Natural killer cell (primary cell): Measurements from ENCODE around the gene GPR180. TPM values are rescaled to one million over a fixed set of nuclear protein-coding genes. Genes with fewer than 3 reads are reported as not detected.

Experiments
- ATAC-seq, 3 donors: fragments of 150-1000 bp in 2 of 3; fragments of 200-7000 bp in 1 of 3; cut with Tn5 transposase; 1 replicate in 1 of 3; 2 replicates in 2 of 3; pipeline ENCODE4 v1.10.0; 2021; ENCODE audit warnings: mild to moderate bottlenecking in 2 of 3, moderate library complexity in 2 of 3
- DNase-seq, 2 donors: peaks; one replicate each; pipeline versions ENCODE4 v3.0.0 to v3.0.0-alpha.2; 2013 to 2021; ENCODE audit warnings: mixed read lengths in 1 of 2
- H3K27ac ChIP-seq: one replicate; pipeline ENCODE4 v1.5.1; 2013; ENCODE audit warnings: mild to moderate bottlenecking, low read length
- H3K27me3 ChIP-seq: one replicate; pipeline ENCODE4 v1.6.1; 2013; ENCODE audit warnings: low read length; ENCODE audit not compliant: control insufficient read depth, insufficient read depth
- H3K36me3 ChIP-seq: one replicate; pipeline ENCODE4 v1.6.1; 2013; ENCODE audit warnings: low read length; ENCODE audit not compliant: control insufficient read depth, insufficient read depth
- H3K4me1 ChIP-seq: one replicate; pipeline ENCODE4 v1.6.1; 2013; ENCODE audit warnings: low read length; ENCODE audit not compliant: control insufficient read depth, insufficient read depth
- H3K4me3 ChIP-seq: one replicate; pipeline ENCODE4 v1.5.1; 2013; ENCODE audit warnings: low read length
- H3K9me3 ChIP-seq: one replicate; pipeline ENCODE4 v1.6.1; 2013; ENCODE audit warnings: low read length; ENCODE audit not compliant: control insufficient read depth, insufficient read depth
- H3K27ac Mint-ChIP-seq, 2 donors: one replicate each; pipeline ENCODE4 v1.8.0; 2022; ENCODE audit warnings: mild to moderate bottlenecking in 2 of 2, mixed read lengths in 2 of 2, moderate library complexity in 1 of 2
- H3K27me3 Mint-ChIP-seq, 2 donors: one replicate each; pipeline ENCODE4 v1.8.0; 2022; ENCODE audit warnings: low read depth in 2 of 2, mixed read lengths in 2 of 2
- H3K36me3 Mint-ChIP-seq: one replicate; pipeline ENCODE4 v1.8.0; 2022; ENCODE audit warnings: mixed read lengths
- H3K4me1 Mint-ChIP-seq, 2 donors: one replicate each; pipeline ENCODE4 v1.8.0; 2022; ENCODE audit warnings: mixed read lengths in 2 of 2
- H3K4me3 Mint-ChIP-seq: one replicate; pipeline ENCODE4 v1.8.0; 2022; ENCODE audit warnings: mild to moderate bottlenecking, moderate library complexity, mixed read lengths
- H3K9me3 Mint-ChIP-seq, 2 donors: one replicate each; pipeline ENCODE4 v1.8.0; 2022; ENCODE audit warnings: mixed read lengths in 2 of 2
- CTCF ChIP-seq: fragments of 200-600 bp; IDR thresholded peaks from one replicate; pipeline ENCODE4 v1.8.0; 2022; ENCODE audit warnings: antibody characterized with exemption
- WGBS: methylation state at CpG from one replicate; pipeline ENCODE4 v1.1.7; 2013; ENCODE audit warnings: missing lambda C conversion rate; ENCODE audit not compliant: insufficient coverage; 5-methylcytosine and 5-hydroxymethylcytosine counted together
- intact Hi-C: fragments of 100-400 bp; cut with micrococcal nuclease; formaldehyde crosslinking; loops from one replicate; pipeline ENCODE4 v1.14.2; 2022
- total RNA-seq, 4 donors: library from RNA; stranded (reverse); fragments of 120-200 nt in 1 of 4; gene quantifications; one replicate each; pipeline versions ENCODE4 v1.2.3 to v1.2.4, GENCODE V29; 2013 to 2022

Gene GPR180
- total RNA-seq, 3 donors from 2014 or later (not counting 1 experiment from before 2014, with no cell fraction given): 2.0 to 2.9 (median 2.7) TPM

GRCh38 chr13:94640721-94641120 lies 39.1 kb downstream of the GPR180 start:
- H3K4me1 Mint-ChIP-seq: no peaks in the 10 kb centered on the region
- H3K4me3 ChIP-seq: no peak overlapping the region
- DNase-seq (no peak), ATAC-seq (no peak)
- no peak overlapping the region for H3K4me3 Mint-ChIP-seq
- intact Hi-C loops: no loop called here
- no peak overlapping the region for H3K27ac ChIP-seq
- H3K9me3 Mint-ChIP-seq: no peaks in the 10 kb centered on the region
- H3K9me3 ChIP-seq: no peaks in the 10 kb centered on the region
- WGBS: 88% methylated on average over 1 of the region's 2 CpGs
- TF ChIP-seq CTCF: no peak
- no peaks in the 10 kb centered on the region for H3K36me3 ChIP-seq
- H3K36me3 Mint-ChIP-seq: no peaks in the 10 kb centered on the region
- H3K27me3 ChIP-seq: no peaks in the 10 kb centered on the region
- no peak overlapping the region for H3K27ac Mint-ChIP-seq
- H3K4me1 ChIP-seq: no peaks in the 10 kb centered on the region
- H3K27me3 Mint-ChIP-seq: peaks cover 3 to 8% of the 10 kb centered on the region in 2 donors

GRCh38 chr13:94641409-94641941 lies 39.8 kb downstream of the GPR180 start:
- no peaks in the 10 kb centered on the region for H3K36me3 ChIP-seq
- ATAC-seq (no peak), DNase-seq (no peak)
- H3K27ac ChIP-seq: no peak overlapping the region
- H3K4me3 ChIP-seq: no peak overlapping the region
- Mint-ChIP-seq H3K36me3 (no peaks in the 10 kb centered on the region), H3K27ac (no peak overlapping the region), H3K4me3 (no peak overlapping the region), H3K4me1 (no peaks in the 10 kb centered on the region), H3K27me3 (peaks cover 3 to 8% of the 10 kb centered on the region in 2 donors), H3K9me3 (no peaks in the 10 kb centered on the region)
- TF ChIP-seq CTCF: no peak
- intact Hi-C loops: no loop called here
- H3K27me3 ChIP-seq: no peaks in the 10 kb centered on the region
- no peaks in the 10 kb centered on the region for H3K4me1 ChIP-seq
- 78% methylated on average over 1 of the region's 3 CpGs for WGBS
- H3K9me3 ChIP-seq: no peaks in the 10 kb centered on the region

GRCh38 chr13:94646904-94647303 lies 45.2 kb downstream of the GPR180 start:
- 82% methylated on average over 4 of the region's 4 CpGs for WGBS
- no peak for TF ChIP-seq CTCF

GRCh38 chr13:94656176-94656575 lies 54.5 kb downstream of the GPR180 start:
- intact Hi-C loops: no loop called here
- no peak overlapping the region for H3K27ac ChIP-seq
- H3K9me3 Mint-ChIP-seq: no peaks in the 10 kb centered on the region
- peaks cover 5% of the 10 kb centered on the region for H3K36me3 Mint-ChIP-seq
- no peak for DNase-seq
- no peaks in the 10 kb centered on the region for H3K4me1 Mint-ChIP-seq
- H3K27ac Mint-ChIP-seq: no peak overlapping the region
- H3K27me3 ChIP-seq: peaks cover 3% of the 10 kb centered on the region
- H3K4me1 ChIP-seq: no peaks in the 10 kb centered on the region
- no peak for TF ChIP-seq CTCF
- H3K36me3 ChIP-seq: no peaks in the 10 kb centered on the region
- 64% methylated on average over 1 of the region's 1 CpG for WGBS
- H3K4me3 Mint-ChIP-seq: no peak overlapping the region
- H3K4me3 ChIP-seq: no peak overlapping the region
- H3K27me3 Mint-ChIP-seq: peaks cover 16 to 19% of the 10 kb centered on the region in 2 donors
- H3K9me3 ChIP-seq: no peaks in the 10 kb centered on the region
- no peak for ATAC-seq

More at GRCh38 chr13:94646904-94647303, 45.2 kb downstream of the GPR180 start:
- Mint-ChIP-seq H3K27ac (no peak overlapping the region), H3K4me1 (no peaks in the 10 kb centered on the region), H3K4me3 (no peak overlapping the region), H3K9me3 (no peaks in the 10 kb centered on the region), H3K27me3 (peaks cover 0 to 7% of the 10 kb centered on the region in 2 donors), H3K36me3 (no peaks in the 10 kb centered on the region)
- no peaks in the 10 kb centered on the region for H3K36me3 ChIP-seq
- no peaks in the 10 kb centered on the region for H3K9me3 ChIP-seq
- no peak overlapping the region for H3K4me3 ChIP-seq
- no peak for DNase-seq
- no peaks in the 10 kb centered on the region for H3K27me3 ChIP-seq
- intact Hi-C loops: no loop called here
- H3K27ac ChIP-seq: no peak overlapping the region
- no peak for ATAC-seq
- H3K4me1 ChIP-seq: no peaks in the 10 kb centered on the region
